Measurements from ENCODE around the gene WDR77. TPM values are rescaled to one million over a fixed set of nuclear protein-coding genes. Genes with fewer than 3 reads are reported as not detected.

The WDR77 gene
- total and polyA plus RNA-seq, 9 of the 15 experiments (the other 6 are each of a cell fraction or from before 2014, with no cell fraction given), result 20.6 to 160 (median 75.3) TPM

DNA sequence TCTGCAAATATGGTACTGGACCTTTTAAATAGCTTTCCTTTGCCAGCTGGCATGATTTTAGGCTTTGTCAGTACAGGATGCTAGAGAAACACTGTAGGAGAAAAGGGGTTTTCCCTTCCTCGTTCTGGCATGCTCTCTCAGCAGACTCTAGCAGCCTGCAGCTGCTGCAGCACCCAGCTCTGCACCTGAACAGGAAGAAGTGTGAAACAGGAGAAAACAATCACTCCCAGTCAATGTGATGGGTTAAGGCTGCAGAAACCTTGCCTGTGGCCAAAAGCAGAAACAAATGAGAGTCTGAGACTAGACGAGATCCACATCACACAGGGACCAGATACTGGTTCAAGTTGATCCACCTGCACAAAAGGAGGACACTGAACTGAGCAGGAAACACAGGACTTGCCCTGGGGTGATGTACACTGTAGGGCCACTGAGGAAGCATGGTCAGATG, 42.7 kb downstream of the WDR77 start (continued):
- no peak for TF ChIP-seq E4F1 (CRISPR knock-in tag; IDR thresholded peaks at IDR 0.05; ENCODE audit: borderline replicate concordance)
- TF ChIP-seq, protein P1, sequence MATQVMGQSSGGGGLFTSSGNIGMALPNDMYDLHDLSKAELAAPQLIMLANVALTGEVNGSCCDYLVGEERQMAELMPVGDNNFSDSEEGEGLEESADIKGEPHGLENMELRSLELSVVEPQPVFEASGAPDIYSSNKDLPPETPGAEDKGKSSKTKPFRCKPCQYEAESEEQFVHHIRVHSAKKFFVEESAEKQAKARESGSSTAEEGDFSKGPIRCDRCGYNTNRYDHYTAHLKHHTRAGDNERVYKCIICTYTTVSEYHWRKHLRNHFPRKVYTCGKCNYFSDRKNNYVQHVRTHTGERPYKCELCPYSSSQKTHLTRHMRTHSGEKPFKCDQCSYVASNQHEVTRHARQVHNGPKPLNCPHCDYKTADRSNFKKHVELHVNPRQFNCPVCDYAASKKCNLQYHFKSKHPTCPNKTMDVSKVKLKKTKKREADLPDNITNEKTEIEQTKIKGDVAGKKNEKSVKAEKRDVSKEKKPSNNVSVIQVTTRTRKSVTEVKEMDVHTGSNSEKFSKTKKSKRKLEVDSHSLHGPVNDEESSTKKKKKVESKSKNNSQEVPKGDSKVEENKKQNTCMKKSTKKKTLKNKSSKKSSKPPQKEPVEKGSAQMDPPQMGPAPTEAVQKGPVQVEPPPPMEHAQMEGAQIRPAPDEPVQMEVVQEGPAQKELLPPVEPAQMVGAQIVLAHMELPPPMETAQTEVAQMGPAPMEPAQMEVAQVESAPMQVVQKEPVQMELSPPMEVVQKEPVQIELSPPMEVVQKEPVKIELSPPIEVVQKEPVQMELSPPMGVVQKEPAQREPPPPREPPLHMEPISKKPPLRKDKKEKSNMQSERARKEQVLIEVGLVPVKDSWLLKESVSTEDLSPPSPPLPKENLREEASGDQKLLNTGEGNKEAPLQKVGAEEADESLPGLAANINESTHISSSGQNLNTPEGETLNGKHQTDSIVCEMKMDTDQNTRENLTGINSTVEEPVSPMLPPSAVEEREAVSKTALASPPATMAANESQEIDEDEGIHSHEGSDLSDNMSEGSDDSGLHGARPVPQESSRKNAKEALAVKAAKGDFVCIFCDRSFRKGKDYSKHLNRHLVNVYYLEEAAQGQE (IDR thresholded peaks at IDR 0.05; ENCODE audit: borderline replicate concordance), result no peak
- TF ChIP-seq, protein P1 (CRISPR knock-in tag; IDR thresholded peaks at IDR 0.05; ENCODE audit: low read depth), result no peak
- no peak for TF ChIP-seq PATZ1 (CRISPR knock-in tag; IDR thresholded peaks at IDR 0.05; ENCODE audit: borderline replicate concordance)
- TF ChIP-seq SMAD2 (IDR thresholded peaks at IDR 0.05; ENCODE audit: low read depth, low read length), result no peak
- TF ChIP-seq NFATC3 (IDR thresholded peaks at IDR 0.05), result no peak
- TF ChIP-seq RFX1 (IDR thresholded peaks at IDR 0.05), result no peak
- TF ChIP-seq U2AF1 (optimal IDR thresholded peaks at IDR 0.05; ENCODE audit: low read depth, low read length), result no peak
- TF ChIP-seq NCOA4 (IDR thresholded peaks at IDR 0.05; ENCODE audit: partially characterized antibody), result no peak
- TF ChIP-seq ZBTB5 (IDR thresholded peaks at IDR 0.05), result no peak
